CD4-positive, alpha-beta T cell treated with Interleukin-21 for 1 hour (primary cell): ENCODE data around the gene COBLL1.
"Not testable (repeated sequence)": the region's sequence is repeated elsewhere in the genome, so short reads cannot be mapped to it uniquely, and the experiment has no call there.

ENCODE experiments used
- DNase-seq: peaks from one replicate; pipeline ENCODE4 v3.0.0-alpha.2; 2020

Gene COBLL1, protein sequence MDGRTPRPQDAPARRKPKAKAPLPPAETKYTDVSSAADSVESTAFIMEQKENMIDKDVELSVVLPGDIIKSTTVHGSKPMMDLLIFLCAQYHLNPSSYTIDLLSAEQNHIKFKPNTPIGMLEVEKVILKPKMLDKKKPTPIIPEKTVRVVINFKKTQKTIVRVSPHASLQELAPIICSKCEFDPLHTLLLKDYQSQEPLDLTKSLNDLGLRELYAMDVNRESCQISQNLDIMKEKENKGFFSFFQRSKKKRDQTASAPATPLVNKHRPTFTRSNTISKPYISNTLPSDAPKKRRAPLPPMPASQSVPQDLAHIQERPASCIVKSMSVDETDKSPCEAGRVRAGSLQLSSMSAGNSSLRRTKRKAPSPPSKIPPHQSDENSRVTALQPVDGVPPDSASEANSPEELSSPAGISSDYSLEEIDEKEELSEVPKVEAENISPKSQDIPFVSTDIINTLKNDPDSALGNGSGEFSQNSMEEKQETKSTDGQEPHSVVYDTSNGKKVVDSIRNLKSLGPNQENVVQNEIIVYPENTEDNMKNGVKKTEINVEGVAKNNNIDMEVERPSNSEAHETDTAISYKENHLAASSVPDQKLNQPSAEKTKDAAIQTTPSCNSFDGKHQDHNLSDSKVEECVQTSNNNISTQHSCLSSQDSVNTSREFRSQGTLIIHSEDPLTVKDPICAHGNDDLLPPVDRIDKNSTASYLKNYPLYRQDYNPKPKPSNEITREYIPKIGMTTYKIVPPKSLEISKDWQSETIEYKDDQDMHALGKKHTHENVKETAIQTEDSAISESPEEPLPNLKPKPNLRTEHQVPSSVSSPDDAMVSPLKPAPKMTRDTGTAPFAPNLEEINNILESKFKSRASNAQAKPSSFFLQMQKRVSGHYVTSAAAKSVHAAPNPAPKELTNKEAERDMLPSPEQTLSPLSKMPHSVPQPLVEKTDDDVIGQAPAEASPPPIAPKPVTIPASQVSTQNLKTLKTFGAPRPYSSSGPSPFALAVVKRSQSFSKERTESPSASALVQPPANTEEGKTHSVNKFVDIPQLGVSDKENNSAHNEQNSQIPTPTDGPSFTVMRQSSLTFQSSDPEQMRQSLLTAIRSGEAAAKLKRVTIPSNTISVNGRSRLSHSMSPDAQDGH

GRCh38 chr2:164841719-164842623 lies at the start of gene COBLL1:
Gene COBLL1, minus strand, starts transcription at chr2:164841823. Its CDS starts 627 bp downstream, at chr2:164841196.
- peak; percentile 13 for DNase-seq

DNA sequence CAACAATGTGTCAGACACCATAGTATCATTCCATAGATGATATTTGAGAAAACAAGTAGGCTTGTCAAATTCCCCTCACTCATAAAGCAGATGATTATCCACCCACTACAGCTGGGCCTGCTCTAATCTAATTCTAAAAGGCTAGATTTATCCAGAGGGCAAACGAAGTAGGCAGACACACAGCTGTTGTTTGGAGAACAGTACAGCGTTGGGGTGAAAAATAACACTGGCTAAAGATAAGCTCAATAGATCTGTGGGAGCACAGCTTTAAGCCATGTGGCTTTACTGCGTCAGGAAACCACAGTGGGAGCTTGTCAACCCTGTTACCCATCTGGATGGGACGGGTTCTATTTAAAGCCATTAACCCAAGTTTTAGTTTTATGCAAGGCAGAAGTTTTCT lies 48.9 kb upstream of the COBLL1 start:
- no peak for DNase-seq

- DNase-seq, result no peak
Measured at GRCh38 chr2:164888592-164888991, 47.0 kb upstream of the COBLL1 start.

DNA sequence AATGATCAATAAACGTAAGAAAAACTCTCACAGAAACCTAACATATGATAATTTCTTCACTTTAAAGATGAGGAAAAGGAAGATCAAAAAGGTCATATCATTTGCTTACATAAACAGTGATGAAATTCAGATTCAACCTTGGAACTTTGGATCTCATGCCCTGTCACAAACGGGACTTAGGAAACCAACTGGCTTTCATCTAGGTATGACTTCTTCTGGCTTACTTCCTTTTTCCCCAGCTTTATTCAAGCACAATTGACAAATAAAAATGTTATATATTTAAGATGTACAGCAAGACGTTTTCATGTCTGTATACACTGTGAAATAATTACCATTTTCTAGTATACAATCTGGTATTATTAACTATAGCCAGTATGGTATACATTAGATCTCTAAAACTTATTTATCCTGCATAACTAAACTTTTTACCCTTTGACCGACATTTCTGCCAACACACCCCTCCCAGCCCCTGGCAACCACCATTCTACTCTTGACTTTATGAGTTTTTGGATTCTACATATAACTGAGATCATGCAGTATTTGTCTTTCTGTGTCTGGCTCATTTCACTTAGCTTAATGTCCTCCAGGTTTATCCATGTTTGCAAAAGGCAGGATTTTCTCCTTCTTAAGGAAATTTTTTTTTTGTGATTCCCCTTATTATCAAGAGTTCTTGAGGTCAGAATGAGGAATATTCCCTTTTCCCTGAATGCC lies 46.0 kb upstream of the COBLL1 start:
- DNase-seq, result no peak

DNA sequence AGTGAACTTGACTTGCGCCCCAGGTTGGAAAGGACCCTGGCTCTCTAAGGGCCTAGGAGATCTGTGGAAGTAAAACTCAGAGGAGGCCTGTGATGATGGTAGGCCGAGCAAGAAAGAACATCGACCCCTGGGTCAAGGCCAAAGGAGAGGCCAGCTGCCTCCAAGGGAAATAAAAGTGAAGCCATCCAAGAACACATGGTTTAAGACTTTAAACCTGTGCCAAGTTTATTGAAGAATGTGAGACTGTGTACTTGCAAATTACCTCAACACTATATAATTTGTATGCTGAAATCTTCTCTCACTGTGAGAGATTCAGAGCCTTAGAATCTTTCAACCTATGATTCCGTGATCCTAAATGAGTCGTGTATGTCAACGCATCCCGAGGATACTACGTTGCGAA lies 40.7 kb upstream of the COBLL1 start:
- no peak for DNase-seq

DNA sequence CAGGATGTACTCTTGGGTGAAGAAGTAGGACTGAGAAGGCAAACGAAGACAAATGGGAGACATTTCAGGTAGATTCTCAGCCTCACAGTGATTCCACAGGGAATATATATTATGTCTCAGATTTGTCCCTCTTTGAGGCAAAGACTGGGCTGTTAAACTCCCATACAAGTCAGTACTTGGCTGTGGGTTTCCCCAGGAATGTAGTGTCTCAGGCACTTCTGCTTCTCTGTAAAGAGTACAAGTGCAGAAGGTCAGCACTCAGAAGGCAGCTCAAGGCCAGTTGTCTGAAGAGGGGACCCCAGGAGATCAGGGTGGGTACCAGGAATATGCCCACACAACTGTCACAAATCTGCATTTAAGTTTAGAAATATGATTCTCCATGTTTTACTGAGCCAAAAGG lies 39.9 kb upstream of the COBLL1 start:
- DNase-seq, result no peak

- no peak for DNase-seq
Measured at GRCh38 chr2:164879901-164880535, 38.4 kb upstream of the COBLL1 start.

- DNase-seq, result no peak
Measured at GRCh38 chr2:164877927-164878326, 36.3 kb upstream of the COBLL1 start.

- no peak for DNase-seq
Measured at GRCh38 chr2:164877169-164877568, 35.5 kb upstream of the COBLL1 start.

GRCh38 chr2:164875334-164876205 lies 33.9 kb upstream of the COBLL1 start:
- DNase-seq, result no peak

GRCh38 chr2:164873210-164873908 lies 31.7 kb upstream of the COBLL1 start:
- DNase-seq, result no peak

DNA sequence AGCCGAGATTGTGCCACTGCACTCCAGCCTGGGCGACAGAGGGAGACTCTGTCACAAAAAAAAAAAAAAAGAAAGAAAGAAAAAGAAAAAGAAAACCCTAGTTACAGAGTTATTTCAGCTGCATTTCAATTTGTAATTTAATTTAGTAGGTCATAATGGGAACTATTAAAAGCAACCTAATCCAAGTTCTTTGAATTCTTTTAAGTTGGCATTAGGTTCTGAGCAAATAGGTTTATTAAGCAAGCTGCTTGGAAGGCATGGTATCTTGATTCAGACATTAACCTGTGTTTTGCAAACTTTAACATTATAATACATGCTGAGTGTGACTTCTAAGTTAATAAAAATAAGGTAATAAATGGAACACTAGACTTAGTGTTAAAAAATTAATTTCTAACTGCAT lies 29.8 kb upstream of the COBLL1 start:
- no peak for DNase-seq

GRCh38 chr2:164869420-164869772 lies 27.8 kb upstream of the COBLL1 start:
- DNase-seq, result no peak

GRCh38 chr2:164868563-164869419 lies 27.2 kb upstream of the COBLL1 start:
- DNase-seq, result no peak

DNA sequence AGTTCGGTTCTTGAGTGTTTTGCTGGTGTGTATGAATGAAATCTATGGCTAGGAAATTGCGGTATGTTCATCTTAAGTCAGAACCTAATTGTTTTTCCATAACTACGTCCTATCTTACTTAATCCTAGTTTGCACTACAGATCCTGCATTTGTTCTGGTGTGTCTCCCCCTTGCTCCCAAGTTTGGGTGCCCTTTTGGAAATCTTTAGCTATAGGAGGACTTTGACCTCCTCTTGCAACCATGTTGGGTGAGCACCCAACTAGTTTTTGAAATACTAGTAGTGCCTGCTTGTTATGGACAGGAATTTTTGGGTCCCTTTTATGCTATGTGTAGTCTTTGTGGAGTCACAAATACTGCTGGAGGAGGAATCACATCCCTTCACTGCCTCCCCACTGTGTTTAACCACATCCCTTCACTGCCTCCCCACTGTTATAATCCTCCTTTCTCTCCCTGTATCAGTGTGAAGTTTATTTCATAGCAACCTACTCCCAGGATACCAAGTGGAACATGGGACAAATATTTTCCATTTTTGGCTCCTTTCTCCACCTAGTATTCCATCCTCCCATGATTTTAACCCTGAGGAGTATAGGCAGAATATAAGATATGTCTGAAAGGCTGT lies 26.3 kb upstream of the COBLL1 start:
- DNase-seq, result no peak

DNA sequence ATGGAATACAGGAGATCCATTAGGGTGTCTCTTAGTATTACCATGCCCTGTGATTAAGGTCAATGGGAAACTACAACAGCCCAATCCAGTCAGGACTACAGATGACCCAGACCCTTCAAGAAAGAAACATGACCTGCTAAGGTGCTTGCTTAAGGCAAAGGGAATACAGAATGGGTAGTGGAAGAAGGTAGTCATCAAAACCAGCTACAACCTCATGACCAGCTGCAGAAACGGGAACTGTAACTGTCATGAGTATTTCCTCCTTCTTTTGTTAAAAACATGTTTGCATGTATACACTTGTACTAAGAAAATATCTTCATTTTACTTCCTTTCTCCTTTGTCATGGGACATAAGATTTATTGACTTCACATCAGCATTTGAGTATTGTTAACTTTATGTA lies 24.8 kb upstream of the COBLL1 start:
- DNase-seq, result not testable (repeated sequence)

GRCh38 chr2:164860694-164861042 lies 19.0 kb upstream of the COBLL1 start:
- no peak for DNase-seq
